GM19324 (cell line): Measurements from ENCODE around the gene CECR2.

Source experiments
- ATAC-seq: cut with Tn5 transposase; IDR thresholded peaks from one replicate; pipeline ENCODE4 v1.9.1; 2021; ENCODE audit warnings: mild to moderate bottlenecking, moderate library complexity; ENCODE audit not compliant: unreplicated experiment, low FRiP score

CECR2 gene

GRCh38 chr22:17369439-17370025 is at the start of gene CECR2:
CECR2 (plus strand) TSS chr22:17369460; CDS start chr22:17369784, 324 bp downstream.
- peak; percentile 46 for ATAC-seq

- no peak for ATAC-seq
Observed at GRCh38 chr22:17319546-17319945, 49.7 kb upstream of the CECR2 start.

GRCh38 chr22:17322511-17322910 is 46.7 kb upstream of the CECR2 start:
- ATAC-seq = no peak

GRCh38 chr22:17331690-17332089 is 37.6 kb upstream of the CECR2 start:
- no peak for ATAC-seq

GRCh38 chr22:17332109-17332800 is 37.0 kb upstream of the CECR2 start:
- ATAC-seq = no peak

GRCh38 chr22:17334059-17334458 is 35.2 kb upstream of the CECR2 start:
- ATAC-seq = no peak

- ATAC-seq = no peak
Observed at GRCh38 chr22:17334983-17335382, 34.3 kb upstream of the CECR2 start.

GRCh38 chr22:17336061-17336460 is 33.2 kb upstream of the CECR2 start:
- no peak for ATAC-seq

GRCh38 chr22:17337639-17338038 is 31.6 kb upstream of the CECR2 start:
- ATAC-seq = no peak

- ATAC-seq = no peak
Observed at GRCh38 chr22:17339095-17339693, 30.1 kb upstream of the CECR2 start.

GRCh38 chr22:17342361-17342760 is 26.9 kb upstream of the CECR2 start:
- no peak for ATAC-seq

GRCh38 chr22:17343766-17344165 is 25.5 kb upstream of the CECR2 start:
- ATAC-seq = no peak

- ATAC-seq = no peak
Observed at GRCh38 chr22:17346578-17346977, 22.7 kb upstream of the CECR2 start.

- no peak for ATAC-seq
Observed at GRCh38 chr22:17347724-17348123, 21.5 kb upstream of the CECR2 start.

GRCh38 chr22:17348464-17349103 is 20.7 kb upstream of the CECR2 start:
- ATAC-seq = no peak

GRCh38 chr22:17349172-17349571 is 20.1 kb upstream of the CECR2 start:
- no peak for ATAC-seq

GRCh38 chr22:17350292-17350691 is 19.0 kb upstream of the CECR2 start:
- ATAC-seq = no peak

- ATAC-seq = no peak
Observed at GRCh38 chr22:17352798-17353197, 16.5 kb upstream of the CECR2 start.

- ATAC-seq = no peak
Observed at GRCh38 chr22:17357688-17358087, 11.6 kb upstream of the CECR2 start.

- no peak for ATAC-seq
Observed at GRCh38 chr22:17358415-17358814, 10.8 kb upstream of the CECR2 start.

GRCh38 chr22:17359501-17359900 is 9.8 kb upstream of the CECR2 start:
- no peak for ATAC-seq
